Mucosa of descending colon (tissue), 3 donors: Measurements from ENCODE around the gene ZBTB9. TPM values are rescaled to one million over a fixed set of nuclear protein-coding genes. Genes with fewer than 3 reads are reported as not detected.
A peak's percentile ranks its signal among the peaks of the same experiment; 100 is the strongest.

Experiments
- ATAC-seq: fragments of 200-7000 bp; cut with Tn5 transposase; one replicate; pipeline ENCODE4 v1.9.1; 2020; ENCODE audit warnings: mild to moderate bottlenecking, moderate library complexity
- DNase-seq, 3 donors: peaks; one replicate each; pipeline ENCODE4 v3.0.0-alpha.2; 2020
- H3K36me3 ChIP-seq: fragments of 200-600 bp; one replicate; pipeline ENCODE4 v1.8.0; 2021; ENCODE audit warnings: low read depth, mild to moderate bottlenecking
- H3K4me1 ChIP-seq: fragments of 200-600 bp; one replicate; pipeline ENCODE4 v1.8.0; 2021; ENCODE audit warnings: low read depth, mild to moderate bottlenecking
- H3K4me3 ChIP-seq: fragments of 200-600 bp; one replicate; pipeline ENCODE4 v1.8.0; 2021; ENCODE audit warnings: mild to moderate bottlenecking
- H3K9me3 ChIP-seq: fragments of 200-600 bp; one replicate; pipeline ENCODE4 v1.8.0; 2021; ENCODE audit warnings: mild to moderate bottlenecking
- intact Hi-C, 2 donors: fragments of 100-400 bp; cut with DNase I in 1 of 2; cut with micrococcal nuclease in 1 of 2; formaldehyde crosslinking; loops; one replicate each; pipeline versions ENCODE4 v1.11.0 to v1.11.1; 2022; cut with DNase I, micrococcal nuclease
- total RNA-seq, 3 donors: library from RNA; stranded (reverse); fragmentation: NEBNext Ultra II Directional in 2 of 3; extraction: Animal tissue kit (Norgen Biotek cat#: 25700) in 2 of 3; gene quantifications; one replicate each; pipeline versions ENCODE4 v1.2.1 to v1.2.4, GENCODE V29; 2021 to 2023
- TF ChIP-seq, protein P1 (sequence below): fragments of 200-600 bp; IDR thresholded peaks from one replicate; pipeline ENCODE4 v1.8.0; 2022; ENCODE audit warnings: antibody characterized with exemption, mild to moderate bottlenecking
- donor health status: DM: no; HTN: no; CAD: no; lungs with moderate emphysema.
- donor health status: DM: no; HTN: no; CAD: no.
- donor health status: DM: no; HTN: yes; CAD: no.

The ZBTB9 gene
- total RNA-seq, 3 donors from 2014 or later, result 4.3 to 5.8 (median 4.5) TPM

DNA sequence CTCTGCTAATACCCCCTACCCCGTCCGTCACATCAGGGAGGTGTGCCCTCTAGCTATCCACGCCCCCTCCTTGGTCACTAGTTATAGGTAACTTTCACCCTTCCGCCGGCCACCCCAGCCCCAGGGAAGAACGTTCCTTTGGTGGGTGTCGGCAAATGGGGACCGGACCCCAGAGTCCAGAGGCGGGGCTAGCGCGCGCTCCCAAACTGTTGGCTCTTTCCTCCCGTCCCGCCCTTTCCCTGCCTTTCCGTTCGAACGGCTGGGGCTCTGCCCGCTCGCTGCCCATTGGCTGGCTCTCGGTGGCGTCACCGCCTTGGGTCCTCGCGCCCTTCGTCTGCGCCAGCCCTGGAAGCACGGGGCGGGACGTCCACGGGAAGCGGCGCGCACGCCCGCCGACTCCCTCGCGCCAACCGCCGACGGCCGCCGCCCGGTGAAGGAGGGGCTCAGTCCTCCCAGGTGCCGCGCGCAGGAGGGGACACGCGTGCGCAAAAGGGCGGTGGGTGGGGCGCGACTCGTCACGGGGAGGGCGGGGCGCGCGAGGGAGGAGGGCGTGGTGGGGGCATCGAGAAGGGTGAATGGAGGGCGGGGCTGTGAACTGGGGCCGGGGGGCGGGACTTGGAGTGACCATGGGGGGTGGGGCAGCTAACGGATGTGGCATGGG, 44.2 kb upstream of the ZBTB9 start:
- peak; percentile 95 to 99 (median 99) for DNase-seq
- TF ChIP-seq, protein P1, sequence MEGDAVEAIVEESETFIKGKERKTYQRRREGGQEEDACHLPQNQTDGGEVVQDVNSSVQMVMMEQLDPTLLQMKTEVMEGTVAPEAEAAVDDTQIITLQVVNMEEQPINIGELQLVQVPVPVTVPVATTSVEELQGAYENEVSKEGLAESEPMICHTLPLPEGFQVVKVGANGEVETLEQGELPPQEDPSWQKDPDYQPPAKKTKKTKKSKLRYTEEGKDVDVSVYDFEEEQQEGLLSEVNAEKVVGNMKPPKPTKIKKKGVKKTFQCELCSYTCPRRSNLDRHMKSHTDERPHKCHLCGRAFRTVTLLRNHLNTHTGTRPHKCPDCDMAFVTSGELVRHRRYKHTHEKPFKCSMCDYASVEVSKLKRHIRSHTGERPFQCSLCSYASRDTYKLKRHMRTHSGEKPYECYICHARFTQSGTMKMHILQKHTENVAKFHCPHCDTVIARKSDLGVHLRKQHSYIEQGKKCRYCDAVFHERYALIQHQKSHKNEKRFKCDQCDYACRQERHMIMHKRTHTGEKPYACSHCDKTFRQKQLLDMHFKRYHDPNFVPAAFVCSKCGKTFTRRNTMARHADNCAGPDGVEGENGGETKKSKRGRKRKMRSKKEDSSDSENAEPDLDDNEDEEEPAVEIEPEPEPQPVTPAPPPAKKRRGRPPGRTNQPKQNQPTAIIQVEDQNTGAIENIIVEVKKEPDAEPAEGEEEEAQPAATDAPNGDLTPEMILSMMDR, result no peak
- H3K9me3 ChIP-seq, result no peaks in the 10 kb centered on the region
- intact Hi-C loops, result no loop called here
- H3K36me3 ChIP-seq, result no peaks in the 10 kb centered on the region
- ATAC-seq, result peak; percentile 90
- peaks cover 16% of the 10 kb centered on the region for H3K4me1 ChIP-seq
- peak overlapping the region; percentile 81 for H3K4me3 ChIP-seq

DNA sequence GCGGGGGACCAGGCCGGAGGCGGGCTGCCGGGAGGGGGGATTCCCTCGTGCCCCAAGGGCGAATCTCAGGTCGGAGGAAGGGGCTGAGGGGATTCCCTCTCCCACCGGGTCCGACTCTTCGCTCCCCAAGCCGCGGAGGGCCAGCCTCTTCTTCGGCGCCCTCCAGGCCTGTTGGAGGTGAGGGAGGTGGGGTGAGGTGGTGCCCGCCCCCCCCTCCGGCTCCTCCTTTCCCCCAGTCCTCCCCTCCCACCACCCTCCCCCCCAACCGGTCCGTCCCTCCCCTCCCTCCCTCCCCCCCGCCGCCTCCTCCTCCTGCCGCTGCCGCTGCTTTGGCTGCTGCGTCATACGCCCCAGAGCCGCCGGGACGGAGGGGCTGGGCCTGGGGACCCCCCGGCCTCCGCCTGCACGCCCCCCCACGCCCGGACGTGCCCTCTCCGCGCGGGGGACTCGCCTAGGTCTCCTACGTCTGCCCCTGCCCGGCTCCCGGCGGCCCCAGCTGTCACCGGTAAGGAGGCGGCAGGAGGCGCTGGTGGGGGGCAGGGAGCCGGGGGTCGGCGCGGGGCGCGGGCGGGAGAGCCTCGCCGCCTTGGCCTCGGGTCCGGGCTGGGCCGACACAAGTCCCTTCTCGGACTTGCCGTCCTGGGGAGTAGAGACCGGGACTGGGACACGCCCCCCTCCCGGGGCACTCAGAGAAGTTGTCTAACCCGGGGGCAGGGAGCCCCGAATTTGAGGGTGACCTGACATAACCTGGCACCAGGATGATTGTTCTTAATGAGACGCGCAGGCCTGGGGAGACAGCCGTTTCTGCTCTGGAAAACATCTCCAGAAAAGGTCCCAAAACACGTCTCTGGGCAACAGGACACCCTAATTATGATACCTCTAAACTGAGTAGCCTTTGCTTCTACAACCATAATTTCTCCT, 43.4 kb upstream of the ZBTB9 start, which contains the start of gene PHF1:
Gene PHF1 (plus strand): TSS at position 304 of the 921 bp plus-strand sequence. CDS start 1,250 bp downstream, outside the sequence.
- peak; percentile 70 to 89 (median 82) for DNase-seq
- ATAC-seq, result peak; percentile 74

GRCh38 chr6:33411632-33412005, 42.8 kb upstream of the ZBTB9 start:
- ATAC-seq (no peak), DNase-seq (no peak)
- intact Hi-C loops, result no loop called here
- Histone ChIP-seq H3K36me3 (peaks cover 5% of the 10 kb centered on the region), H3K9me3 (no peaks in the 10 kb centered on the region), H3K4me1 (peaks cover 24% of the 10 kb centered on the region), H3K4me3 (no peak overlapping the region)
- TF ChIP-seq, protein P1, result no peak

More for the DNA sequence above, 43.4 kb upstream of the ZBTB9 start, which contains the start of gene PHF1:
- Histone ChIP-seq H3K4me3 (peak within 1 kb of the TSS; percentile 81), H3K4me1 (peaks cover 18% of the 10 kb centered on the region), H3K36me3 (peaks cover 4% of the 10 kb centered on the region), H3K9me3 (no peaks in the 10 kb centered on the region)
- TF ChIP-seq, protein P1, result no peak
- intact Hi-C loops, result no loop called here

DNA sequence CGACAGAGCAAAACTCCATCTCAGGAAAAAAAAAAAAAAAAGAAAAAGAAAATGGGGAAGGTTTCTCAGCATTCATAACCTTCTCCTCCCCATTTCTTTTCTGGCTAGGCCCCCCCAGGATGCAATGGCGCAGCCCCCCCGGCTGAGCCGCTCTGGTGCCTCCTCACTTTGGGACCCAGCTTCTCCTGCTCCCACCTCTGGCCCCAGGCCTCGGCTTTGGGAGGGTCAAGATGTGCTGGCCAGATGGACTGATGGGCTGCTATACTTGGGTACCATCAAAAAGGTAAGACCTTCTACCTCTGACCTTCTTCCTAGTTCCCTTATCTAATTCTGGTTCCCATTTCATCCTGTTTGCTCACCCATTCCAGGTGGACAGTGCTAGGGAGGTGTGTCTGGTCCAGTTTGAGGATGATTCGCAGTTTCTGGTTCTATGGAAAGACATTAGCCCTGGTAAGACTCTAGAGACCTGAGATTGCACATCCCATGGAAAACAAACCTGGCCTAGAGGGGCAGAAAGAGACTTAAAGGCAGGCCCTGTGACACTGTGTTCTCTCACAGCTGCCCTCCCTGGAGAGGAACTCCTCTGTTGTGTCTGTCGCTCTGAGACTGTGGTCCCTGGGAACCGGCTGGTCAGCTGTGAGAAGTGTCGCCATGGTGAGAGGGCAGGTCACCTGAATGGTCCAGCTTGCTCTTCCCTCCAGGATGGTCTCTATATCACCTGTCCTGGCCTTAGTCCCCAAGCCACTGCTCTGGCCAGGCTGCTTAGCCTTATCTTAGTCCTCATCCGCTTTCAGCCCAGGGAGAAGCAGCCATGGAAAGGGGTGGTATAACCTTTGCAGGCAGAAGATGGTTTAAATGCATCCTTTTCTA, 42.0 kb upstream of the ZBTB9 start:
- ATAC-seq, result no peak
- H3K4me3 ChIP-seq, result no peak overlapping the region

More for the DNA sequence above, 42.0 kb upstream of the ZBTB9 start:
- H3K36me3 ChIP-seq, result peaks cover 5% of the 10 kb centered on the region
- TF ChIP-seq, protein P1, result no peak
- DNase-seq, result no peak
- intact Hi-C loops, result no loop called here
- no peaks in the 10 kb centered on the region for H3K9me3 ChIP-seq
- peaks cover 31% of the 10 kb centered on the region for H3K4me1 ChIP-seq
